AG04450 (cell line): ENCODE data around the gene NKAIN2. TPM values are rescaled to one million over a fixed set of nuclear protein-coding genes. Genes with fewer than 3 reads are reported as not detected.

Experiments used
- CTCF ChIA-PET: fragments of 300-600, 350-600 bp; formaldehyde crosslinking; extraction: SDS; loops from one replicate; lab custom pipeline; 2022; ENCODE audit warnings: antibody characterized with exemption, inconsistent platforms; lab: Charles Lee
- POLR2A ChIA-PET: fragments of 350-600 bp; formaldehyde crosslinking; extraction: SDS; loops from one replicate; lab custom pipeline; 2021; ENCODE audit warnings: antibody characterized with exemption, inconsistent platforms; lab: Yijun Ruan, JAX
- DNase-seq: peaks from one replicate; pipeline ENCODE4 v3.0.0-alpha.2; 2011; ENCODE audit warnings: low read depth, low spot score
- H3K27ac ChIP-seq: one replicate; pipeline ENCODE4 v1.5.1; 2012; ENCODE audit warnings: low read depth, low read length, control low read depth
- H3K27me3 ChIP-seq: one replicate; pipeline ENCODE4 v1.6.0; 2012; ENCODE audit warnings: low read length; ENCODE audit not compliant: control insufficient read depth, insufficient read depth
- H3K4me3 ChIP-seq: 2 replicates; pipeline ENCODE4 v1.5.1; 2011; ENCODE audit warnings: mild to moderate bottlenecking, low read depth, low read length, control low read depth
- H3K9me3 ChIP-seq: 2 replicates; pipeline ENCODE4 v1.5.1; 2012; ENCODE audit warnings: low read length; ENCODE audit not compliant: control insufficient read depth, insufficient read depth
- polyA plus RNA-seq: library from polyadenylated mRNA; depleted of rRNA; stranded (reverse); fragments of >200 nt; gene quantifications from 2 replicates; pipeline ENCODE4 v1.2.3, GENCODE V29; 2011
- TF ChIP-seq, protein P1 (sequence below): IDR thresholded peaks from 2 replicates; pipeline ENCODE4 v1.5.1; 2011; ENCODE audit warnings: low read depth, low read length, control low read depth, inconsistent platforms

The NKAIN2 gene
- polyA plus RNA-seq, 1 experiment: not detected

DNA sequence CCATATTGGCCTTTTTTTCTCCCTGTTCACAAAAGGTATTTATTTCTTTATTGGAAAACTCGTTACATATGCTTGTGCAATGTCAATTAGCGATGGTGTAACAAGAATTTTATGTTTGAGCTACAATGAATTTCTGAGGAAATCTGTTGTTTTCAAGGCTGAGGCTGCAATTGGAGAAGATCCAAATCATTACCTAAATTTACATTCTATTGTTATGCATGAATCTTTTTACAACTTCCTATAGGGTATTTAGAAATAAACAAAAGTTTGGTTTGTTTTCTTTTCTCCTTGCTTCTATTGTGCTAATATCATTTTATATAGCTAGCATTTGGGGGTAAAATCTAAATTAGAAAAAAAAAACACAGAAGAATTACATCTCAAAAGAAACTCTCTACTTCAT, 34.7 kb upstream of the NKAIN2 start:
- ChIA-PET POLR2A (no interaction called here), CTCF (interaction anchor here (0.7 kb wide), 1 partner anchor 34 kb away, joined by 3 read pairs; no protein-coding TSS in a partner anchor)
- H3K4me3 ChIP-seq: no peak overlapping the region
- TF ChIP-seq, protein P1, sequence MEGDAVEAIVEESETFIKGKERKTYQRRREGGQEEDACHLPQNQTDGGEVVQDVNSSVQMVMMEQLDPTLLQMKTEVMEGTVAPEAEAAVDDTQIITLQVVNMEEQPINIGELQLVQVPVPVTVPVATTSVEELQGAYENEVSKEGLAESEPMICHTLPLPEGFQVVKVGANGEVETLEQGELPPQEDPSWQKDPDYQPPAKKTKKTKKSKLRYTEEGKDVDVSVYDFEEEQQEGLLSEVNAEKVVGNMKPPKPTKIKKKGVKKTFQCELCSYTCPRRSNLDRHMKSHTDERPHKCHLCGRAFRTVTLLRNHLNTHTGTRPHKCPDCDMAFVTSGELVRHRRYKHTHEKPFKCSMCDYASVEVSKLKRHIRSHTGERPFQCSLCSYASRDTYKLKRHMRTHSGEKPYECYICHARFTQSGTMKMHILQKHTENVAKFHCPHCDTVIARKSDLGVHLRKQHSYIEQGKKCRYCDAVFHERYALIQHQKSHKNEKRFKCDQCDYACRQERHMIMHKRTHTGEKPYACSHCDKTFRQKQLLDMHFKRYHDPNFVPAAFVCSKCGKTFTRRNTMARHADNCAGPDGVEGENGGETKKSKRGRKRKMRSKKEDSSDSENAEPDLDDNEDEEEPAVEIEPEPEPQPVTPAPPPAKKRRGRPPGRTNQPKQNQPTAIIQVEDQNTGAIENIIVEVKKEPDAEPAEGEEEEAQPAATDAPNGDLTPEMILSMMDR: no peak
- H3K9me3 ChIP-seq: no peaks in the 10 kb centered on the region
- no peaks in the 10 kb centered on the region for H3K27me3 ChIP-seq
- H3K27ac ChIP-seq: no peak overlapping the region
- DNase-seq: no peak

DNA sequence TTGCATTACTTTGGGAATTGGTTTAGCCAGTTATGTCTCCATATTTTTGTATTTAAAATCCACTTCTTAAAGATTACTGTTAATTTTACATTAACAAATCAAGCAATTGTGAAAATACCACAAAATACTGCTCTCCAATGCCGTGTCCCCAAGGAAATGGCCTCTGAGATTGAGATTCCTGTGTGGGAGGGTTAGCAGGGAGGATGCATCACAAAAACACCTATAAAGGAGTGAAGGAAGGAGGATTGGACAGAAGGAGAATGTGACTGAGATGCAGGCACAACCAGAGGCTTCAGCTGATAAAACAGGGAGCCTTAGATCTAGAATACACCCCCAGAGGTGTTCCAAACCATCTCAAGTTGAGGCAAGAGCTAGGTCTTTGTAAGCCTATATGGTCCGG, 34.2 kb upstream of the NKAIN2 start:
- TF ChIP-seq, protein P1: no peak
- no peak for DNase-seq
- H3K27ac ChIP-seq: no peak overlapping the region
- no peaks in the 10 kb centered on the region for H3K27me3 ChIP-seq
- CTCF ChIA-PET: interaction anchor here (0.7 kb wide), 1 partner anchor 33 kb away, joined by 3 read pairs; no protein-coding TSS in a partner anchor
- no peaks in the 10 kb centered on the region for H3K9me3 ChIP-seq
- no peak overlapping the region for H3K4me3 ChIP-seq
- POLR2A ChIA-PET: no interaction called here

DNA sequence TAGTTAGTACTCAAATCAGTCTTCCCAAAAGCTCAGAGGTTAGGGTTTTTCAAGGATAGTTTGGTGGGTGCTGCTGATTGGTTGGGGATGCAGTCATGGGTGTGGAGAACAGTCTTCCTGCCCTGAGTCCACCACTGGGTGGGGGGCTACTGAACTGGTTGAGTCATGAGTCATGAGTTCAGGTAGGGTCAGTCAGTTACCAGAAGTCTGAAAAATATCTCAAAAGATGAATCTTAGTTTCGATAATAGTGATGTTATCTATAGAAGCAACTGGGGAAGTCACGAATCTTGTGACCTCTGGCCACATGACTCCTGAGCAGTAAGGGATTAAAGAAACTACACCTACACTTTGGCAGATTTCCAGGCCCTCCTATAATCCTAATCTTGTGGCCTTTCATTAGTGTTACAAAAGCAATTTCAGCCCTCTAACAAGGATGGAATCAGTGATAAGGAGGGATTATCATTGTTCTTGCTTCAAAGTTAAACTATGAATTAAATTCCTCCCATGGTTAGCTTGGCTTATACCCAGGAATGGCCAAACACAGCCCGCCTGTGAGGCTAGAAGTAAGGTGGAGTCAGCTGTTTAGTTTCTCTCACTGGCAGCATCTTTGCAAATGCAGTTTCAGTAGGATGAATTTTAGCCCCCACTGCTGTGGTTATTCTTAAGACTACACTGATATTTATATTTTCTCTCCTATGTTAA, 33.3 kb upstream of the NKAIN2 start:
- CTCF ChIA-PET: no interaction called here
- POLR2A ChIA-PET: no interaction called here
- DNase-seq: no peak
- Histone ChIP-seq H3K27me3 (no peaks in the 10 kb centered on the region), H3K9me3 (no peaks in the 10 kb centered on the region), H3K27ac (no peak overlapping the region), H3K4me3 (no peak overlapping the region)
- TF ChIP-seq, protein P1: no peak

DNA sequence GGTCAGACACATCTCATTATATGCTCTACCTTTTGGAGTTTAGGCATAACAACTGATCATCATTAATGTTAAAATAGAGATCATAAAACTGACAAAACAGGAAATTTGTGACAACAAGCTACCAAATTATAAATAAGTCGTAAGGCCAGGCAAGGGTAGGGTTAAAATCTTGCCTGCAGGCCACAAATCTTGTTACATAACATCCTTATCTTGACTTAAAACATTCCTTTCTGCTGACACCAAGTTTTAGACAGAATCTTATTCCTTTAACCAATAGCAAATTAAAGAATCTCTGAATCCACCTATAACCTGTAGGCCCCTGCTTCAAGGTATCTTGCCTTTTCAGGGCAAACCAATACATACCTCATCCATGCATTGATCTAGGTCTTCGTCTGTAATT, 32.5 kb upstream of the NKAIN2 start:
- no peak for DNase-seq
- no peaks in the 10 kb centered on the region for H3K27me3 ChIP-seq
- TF ChIP-seq, protein P1: no peak
- H3K27ac ChIP-seq: no peak overlapping the region
- POLR2A ChIA-PET: no interaction called here
- no peak overlapping the region for H3K4me3 ChIP-seq
- no peaks in the 10 kb centered on the region for H3K9me3 ChIP-seq
- CTCF ChIA-PET: no interaction called here

DNA sequence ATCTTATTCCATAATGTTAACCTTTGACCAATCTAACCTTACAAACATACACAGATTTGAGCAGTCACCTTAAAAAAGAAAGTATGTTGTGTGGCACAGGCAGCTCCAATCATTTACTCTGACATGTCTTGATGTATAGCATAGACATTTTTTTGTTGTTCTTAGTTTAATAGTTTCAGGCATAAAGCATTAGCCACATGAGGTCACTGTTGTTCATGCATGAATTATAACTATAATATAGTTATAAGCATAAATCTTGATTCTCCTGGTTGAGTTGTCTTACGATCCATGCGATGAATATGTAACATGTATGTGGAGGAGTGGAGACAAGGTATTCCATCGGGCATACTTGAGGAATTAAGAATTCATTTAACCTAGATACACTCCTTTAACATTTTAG, 26.1 kb upstream of the NKAIN2 start:
- Histone ChIP-seq H3K27ac (no peak overlapping the region), H3K4me3 (no peak overlapping the region), H3K27me3 (no peaks in the 10 kb centered on the region), H3K9me3 (no peaks in the 10 kb centered on the region)
- DNase-seq: no peak
- ChIA-PET POLR2A (no interaction called here), CTCF (no interaction called here)
- TF ChIP-seq, protein P1: no peak; the same call in 1 of the 2 replicates
